Measurements from ENCODE around the gene L3MBTL3.
"Not testable (repeated sequence)": the region's sequence is repeated elsewhere in the genome, so short reads cannot be mapped to it uniquely, and the experiment has no call there.

The L3MBTL3 gene

DNA sequence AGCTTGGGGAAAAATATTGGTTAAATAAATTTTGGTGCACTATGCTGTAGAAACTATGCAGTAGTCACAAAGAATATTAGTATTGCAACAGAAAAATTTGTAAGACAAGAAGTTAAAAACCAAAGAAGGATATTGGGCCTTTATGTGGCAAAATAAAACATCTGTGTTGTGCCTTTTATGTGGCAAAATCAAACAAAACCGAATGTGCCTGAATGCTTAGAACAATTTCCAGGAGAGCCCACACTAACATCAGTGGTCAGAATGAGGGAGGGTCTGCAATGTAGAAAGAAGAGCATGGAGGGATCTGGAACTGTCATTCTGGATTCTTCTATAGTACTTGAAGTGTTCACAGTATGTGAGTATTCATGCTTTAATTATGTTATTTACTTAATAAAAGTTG lies 75.2 kb downstream of the L3MBTL3 start:
- Histone ChIP-seq H3K9me3 (ENCODE audit: control insufficient read depth, low read length) (no peaks in the 10 kb centered on the region), H3K36me3 (ENCODE audit: control insufficient read depth, insufficient read depth, low read length, severe bottlenecking) (peaks cover 5% of the 10 kb centered on the region), H3K9ac (ENCODE audit: low read length) (no peak overlapping the region), H3K4me3 (ENCODE audit: low read length) (no peak overlapping the region), H3K27me3 (replicated peaks; ENCODE audit: control insufficient read depth, insufficient read depth, low read length) (no peaks in the 10 kb centered on the region), H3K4me1 (ENCODE audit: control insufficient read depth, insufficient read depth, low read length) (no peaks in the 10 kb centered on the region)
- no peak for DNase-seq (ENCODE audit: low read depth)

DNA sequence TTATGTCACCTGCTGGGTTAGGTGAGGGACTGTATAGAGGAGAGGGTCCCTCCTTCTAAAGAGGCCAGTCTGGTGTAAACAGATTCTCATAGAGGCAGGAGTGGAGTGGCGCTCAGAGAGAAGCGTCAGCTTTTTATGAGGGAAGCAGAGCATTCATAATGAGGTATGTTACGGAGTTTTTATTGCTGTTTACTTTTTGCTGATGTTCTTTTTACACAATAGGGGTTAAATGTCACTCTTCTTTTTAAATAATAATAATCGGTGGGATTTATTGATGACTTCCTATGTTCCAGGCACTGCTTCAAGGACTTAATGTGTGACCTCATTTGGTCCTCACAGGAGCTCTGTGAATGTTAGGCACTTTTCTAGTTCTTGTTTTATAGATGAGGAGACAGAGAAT lies 79.9 kb downstream of the L3MBTL3 start:
- Histone ChIP-seq H3K4me1 (ENCODE audit: control insufficient read depth, insufficient read depth, low read length) (no peaks in the 10 kb centered on the region), H3K36me3 (ENCODE audit: control insufficient read depth, insufficient read depth, low read length, severe bottlenecking) (peaks cover 5% of the 10 kb centered on the region), H3K9me3 (ENCODE audit: control insufficient read depth, low read length) (no peaks in the 10 kb centered on the region), H3K4me3 (ENCODE audit: low read length) (no peak overlapping the region), H3K27me3 (replicated peaks; ENCODE audit: control insufficient read depth, insufficient read depth, low read length) (no peaks in the 10 kb centered on the region), H3K9ac (ENCODE audit: low read length) (no peak overlapping the region)
- no peak for DNase-seq (ENCODE audit: low read depth)

DNA sequence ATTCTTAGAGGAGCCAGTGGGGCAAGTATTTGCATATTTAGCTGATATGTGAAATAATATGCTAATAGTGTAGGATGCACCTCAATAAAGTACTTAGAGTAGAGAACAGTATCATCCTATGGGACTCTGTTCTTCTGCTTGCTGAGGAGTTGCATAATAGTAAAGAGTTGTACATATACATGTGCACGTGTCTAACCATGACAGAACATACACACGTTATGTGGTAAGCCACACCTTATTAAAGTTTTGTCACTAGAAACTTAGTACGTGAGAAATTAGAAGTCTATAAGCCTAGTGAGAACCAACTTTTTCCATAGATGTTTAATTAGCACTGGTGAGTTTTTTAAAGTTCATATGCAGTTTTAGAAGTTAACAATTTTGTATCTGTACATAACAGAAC lies 80.7 kb downstream of the L3MBTL3 start:
- Histone ChIP-seq H3K9me3 (ENCODE audit: control insufficient read depth, low read length) (no peaks in the 10 kb centered on the region), H3K4me1 (ENCODE audit: control insufficient read depth, insufficient read depth, low read length) (no peaks in the 10 kb centered on the region), H3K36me3 (ENCODE audit: control insufficient read depth, insufficient read depth, low read length, severe bottlenecking) (peaks cover 5% of the 10 kb centered on the region), H3K27me3 (replicated peaks; ENCODE audit: control insufficient read depth, insufficient read depth, low read length) (no peaks in the 10 kb centered on the region), H3K4me3 (ENCODE audit: low read length) (no peak overlapping the region), H3K9ac (ENCODE audit: low read length) (no peak overlapping the region)
- DNase-seq (ENCODE audit: low read depth) = no peak

- Histone ChIP-seq H3K9ac (ENCODE audit: low read length) (no peak overlapping the region), H3K36me3 (ENCODE audit: control insufficient read depth, insufficient read depth, low read length, severe bottlenecking) (no peaks in the 10 kb centered on the region), H3K27me3 (replicated peaks; ENCODE audit: control insufficient read depth, insufficient read depth, low read length) (no peaks in the 10 kb centered on the region), H3K4me3 (ENCODE audit: low read length) (no peak overlapping the region), H3K4me1 (ENCODE audit: control insufficient read depth, insufficient read depth, low read length) (no peaks in the 10 kb centered on the region), H3K9me3 (ENCODE audit: control insufficient read depth, low read length) (no peaks in the 10 kb centered on the region)
- no peak for DNase-seq (ENCODE audit: low read depth)
These were observed 87.8 kb downstream of the L3MBTL3 start for GRCh38 chr6:130105996-130106704.

DNA sequence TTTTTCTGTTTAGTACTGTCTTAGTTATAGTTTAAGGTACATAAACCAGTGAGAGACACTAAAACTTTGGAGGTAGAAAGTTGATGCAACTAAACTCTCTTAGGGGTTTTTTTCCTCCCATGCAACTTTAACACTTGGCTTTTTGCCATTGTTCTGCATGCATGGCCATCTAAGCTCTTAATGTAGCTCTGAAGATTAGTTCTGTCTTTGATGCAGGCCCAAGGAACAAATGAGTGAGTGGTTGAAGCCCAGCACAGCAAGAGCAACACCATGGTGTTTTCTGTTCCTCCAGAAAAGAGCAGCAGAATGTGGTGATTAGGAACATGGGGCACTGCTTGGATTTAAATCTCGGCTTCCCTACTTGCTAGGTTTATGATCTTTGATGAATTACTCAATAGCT lies 89.3 kb downstream of the L3MBTL3 start:
- DNase-seq (ENCODE audit: low read depth) = peak; percentile 19
- Histone ChIP-seq H3K4me1 (ENCODE audit: control insufficient read depth, insufficient read depth, low read length) (no peaks in the 10 kb centered on the region), H3K4me3 (ENCODE audit: low read length) (no peak overlapping the region), H3K9ac (ENCODE audit: low read length) (no peak overlapping the region), H3K9me3 (ENCODE audit: control insufficient read depth, low read length) (no peaks in the 10 kb centered on the region), H3K36me3 (ENCODE audit: control insufficient read depth, insufficient read depth, low read length, severe bottlenecking) (no peaks in the 10 kb centered on the region), H3K27me3 (replicated peaks; ENCODE audit: control insufficient read depth, insufficient read depth, low read length) (no peaks in the 10 kb centered on the region)

GRCh38 chr6:130111031-130111430 lies 92.7 kb downstream of the L3MBTL3 start:
- no peak overlapping the region for H3K9ac ChIP-seq (ENCODE audit: low read length)
- H3K36me3 ChIP-seq (ENCODE audit: control insufficient read depth, insufficient read depth, low read length, severe bottlenecking) = no peaks in the 10 kb centered on the region
- no peak for DNase-seq (ENCODE audit: low read depth)
- no peaks in the 10 kb centered on the region for H3K4me1 ChIP-seq (ENCODE audit: control insufficient read depth, insufficient read depth, low read length)
- H3K9me3 ChIP-seq (ENCODE audit: control insufficient read depth, low read length) = no peaks in the 10 kb centered on the region
- H3K4me3 ChIP-seq (ENCODE audit: low read length) = no peak overlapping the region
- no peaks in the 10 kb centered on the region for H3K27me3 ChIP-seq (replicated peaks; ENCODE audit: control insufficient read depth, insufficient read depth, low read length)

- Histone ChIP-seq H3K9me3 (ENCODE audit: control insufficient read depth, low read length) (no peaks in the 10 kb centered on the region), H3K36me3 (ENCODE audit: control insufficient read depth, insufficient read depth, low read length, severe bottlenecking) (no peaks in the 10 kb centered on the region), H3K27me3 (replicated peaks; ENCODE audit: control insufficient read depth, insufficient read depth, low read length) (no peaks in the 10 kb centered on the region), H3K4me3 (ENCODE audit: low read length) (no peak overlapping the region), H3K9ac (ENCODE audit: low read length) (no peak overlapping the region), H3K4me1 (ENCODE audit: control insufficient read depth, insufficient read depth, low read length) (peaks cover 8% of the 10 kb centered on the region)
- DNase-seq (ENCODE audit: low read depth) = no peak
These were observed 94.9 kb downstream of the L3MBTL3 start for GRCh38 chr6:130113201-130113710.

GRCh38 chr6:130115036-130115435 lies 96.7 kb downstream of the L3MBTL3 start:
- Histone ChIP-seq H3K9me3 (ENCODE audit: control insufficient read depth, low read length) (no peaks in the 10 kb centered on the region), H3K4me1 (ENCODE audit: control insufficient read depth, insufficient read depth, low read length) (peaks cover 15% of the 10 kb centered on the region), H3K36me3 (ENCODE audit: control insufficient read depth, insufficient read depth, low read length, severe bottlenecking) (no peaks in the 10 kb centered on the region), H3K9ac (ENCODE audit: low read length) (no peak overlapping the region), H3K4me3 (ENCODE audit: low read length) (no peak overlapping the region), H3K27me3 (replicated peaks; ENCODE audit: control insufficient read depth, insufficient read depth, low read length) (no peaks in the 10 kb centered on the region)
- no peak for DNase-seq (ENCODE audit: low read depth)

GRCh38 chr6:130116273-130116672 lies 97.9 kb downstream of the L3MBTL3 start:
- no peak overlapping the region for H3K4me3 ChIP-seq (ENCODE audit: low read length)
- no peaks in the 10 kb centered on the region for H3K36me3 ChIP-seq (ENCODE audit: control insufficient read depth, insufficient read depth, low read length, severe bottlenecking)
- peaks cover 15% of the 10 kb centered on the region for H3K4me1 ChIP-seq (ENCODE audit: control insufficient read depth, insufficient read depth, low read length)
- DNase-seq (ENCODE audit: low read depth) = no peak
- no peaks in the 10 kb centered on the region for H3K9me3 ChIP-seq (ENCODE audit: control insufficient read depth, low read length)
- no peaks in the 10 kb centered on the region for H3K27me3 ChIP-seq (replicated peaks; ENCODE audit: control insufficient read depth, insufficient read depth, low read length)
- H3K9ac ChIP-seq (ENCODE audit: low read length) = no peak overlapping the region

DNA sequence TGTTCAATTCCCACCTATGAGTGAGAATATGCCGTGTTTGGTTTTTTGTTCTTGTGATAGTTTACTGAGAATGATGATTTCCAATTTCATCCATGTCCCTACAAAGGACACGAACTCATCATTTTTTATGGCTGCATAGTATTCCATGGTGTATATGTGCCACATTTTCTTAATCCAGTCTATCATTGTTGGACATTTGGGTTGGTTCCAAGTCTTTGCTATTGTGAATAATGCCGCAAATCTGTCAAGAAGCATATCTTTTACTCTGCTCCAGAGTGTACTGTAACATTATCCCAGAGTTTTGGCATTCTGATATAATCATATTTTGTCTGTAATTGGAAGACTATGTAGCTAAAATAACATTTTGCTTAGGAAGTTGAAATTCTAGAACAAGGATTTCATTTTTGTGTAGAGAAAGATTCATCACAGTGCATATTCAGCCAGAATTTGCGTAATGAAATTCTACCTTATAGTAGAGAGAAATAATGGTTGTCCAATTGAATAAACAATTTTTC lies 98.9 kb downstream of the L3MBTL3 start:
- H3K9me3 ChIP-seq (ENCODE audit: control insufficient read depth, low read length); H3K9ac ChIP-seq (ENCODE audit: low read length); H3K36me3 ChIP-seq (ENCODE audit: control insufficient read depth, insufficient read depth, low read length, severe bottlenecking); H3K4me3 ChIP-seq (ENCODE audit: low read length); DNase-seq (ENCODE audit: low read depth); H3K27me3 ChIP-seq (replicated peaks; ENCODE audit: control insufficient read depth, insufficient read depth, low read length): not testable (repeated sequence)
- H3K4me1 ChIP-seq (ENCODE audit: control insufficient read depth, insufficient read depth, low read length) = peaks cover 15% of the 10 kb centered on the region

DNA sequence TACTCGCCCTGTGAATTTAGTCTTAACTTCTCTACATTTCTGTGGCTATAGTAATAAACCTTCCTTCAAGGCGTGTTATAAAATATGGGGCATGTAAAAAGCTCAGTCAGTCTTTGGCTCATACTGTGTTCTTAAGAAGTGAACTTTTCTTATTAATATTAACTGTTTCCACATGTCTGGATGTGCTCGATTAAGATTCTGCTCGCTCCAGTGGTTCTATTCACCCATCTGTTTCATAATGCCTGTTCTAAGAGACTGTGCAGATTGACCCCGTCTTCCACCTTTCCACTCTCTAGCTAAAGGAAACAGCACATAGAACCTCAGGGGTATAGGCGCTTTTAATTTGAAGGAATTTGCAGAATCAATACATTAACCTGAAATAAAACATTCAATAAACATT lies 99.9 kb downstream of the L3MBTL3 start:
- H3K27me3 ChIP-seq (replicated peaks; ENCODE audit: control insufficient read depth, insufficient read depth, low read length) = no peaks in the 10 kb centered on the region

DNA sequence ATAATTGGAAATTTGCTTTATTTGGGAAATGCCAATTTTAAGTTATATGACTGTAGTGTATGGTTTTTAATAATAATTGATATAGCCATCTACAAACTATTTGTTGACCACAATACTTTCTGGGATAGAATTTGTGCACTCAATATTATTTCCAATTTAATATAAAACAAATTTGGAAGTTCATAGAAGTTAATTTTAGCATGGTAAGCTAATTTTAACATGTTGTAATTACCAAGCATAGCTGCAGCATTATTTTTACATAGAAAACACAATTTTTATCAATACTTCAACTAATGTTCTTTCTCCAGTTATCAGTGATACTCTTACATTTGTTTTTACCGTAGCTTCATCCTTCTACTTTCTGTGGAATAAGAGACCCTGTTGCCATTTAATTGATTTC lies 100.8 kb downstream of the L3MBTL3 start:
- Histone ChIP-seq H3K4me3 (ENCODE audit: low read length) (no peak overlapping the region), H3K4me1 (ENCODE audit: control insufficient read depth, insufficient read depth, low read length) (peaks cover 15% of the 10 kb centered on the region), H3K9ac (ENCODE audit: low read length) (no peak overlapping the region), H3K9me3 (ENCODE audit: control insufficient read depth, low read length) (no peaks in the 10 kb centered on the region), H3K36me3 (ENCODE audit: control insufficient read depth, insufficient read depth, low read length, severe bottlenecking) (no peaks in the 10 kb centered on the region), H3K27me3 (replicated peaks; ENCODE audit: control insufficient read depth, insufficient read depth, low read length) (no peaks in the 10 kb centered on the region)
- no peak for DNase-seq (ENCODE audit: low read depth)

More for the DNA sequence above, 99.9 kb downstream of the L3MBTL3 start:
- Histone ChIP-seq H3K36me3 (ENCODE audit: control insufficient read depth, insufficient read depth, low read length, severe bottlenecking) (no peaks in the 10 kb centered on the region), H3K4me1 (ENCODE audit: control insufficient read depth, insufficient read depth, low read length) (peaks cover 15% of the 10 kb centered on the region), H3K9ac (ENCODE audit: low read length) (no peak overlapping the region), H3K9me3 (ENCODE audit: control insufficient read depth, low read length) (no peaks in the 10 kb centered on the region), H3K4me3 (ENCODE audit: low read length) (peak overlapping the region; percentile 29)
- DNase-seq (ENCODE audit: low read depth) = no peak
